HEK293 (cell line): ENCODE results near the gene NAALADL2.

Source experiments
- CTCF ChIA-PET: fragments of 350-600 bp; formaldehyde crosslinking; extraction: SDS; loops from one replicate; lab custom pipeline; 2021; ENCODE audit warnings: antibody characterized with exemption; lab: Yijun Ruan, JAX
- POLR2A ChIA-PET: fragments of 300-600 bp; formaldehyde crosslinking; extraction: SDS; loops from one replicate; lab custom pipeline; 2020; ENCODE audit warnings: antibody characterized with exemption, inconsistent platforms; lab: Yijun Ruan, JAX
- H3K27ac ChIP-seq: fragments of 200-500 bp; sonication (Bioruptor generic); 2 replicates; pipeline ENCODE4 v1.5.1; 2014; ENCODE audit warnings: low read depth, low read length, control low read depth, inconsistent platforms; ENCODE audit errors: extremely low read depth
- H3K36me3 ChIP-seq, 2 experiments: fragments of 200-500 bp in 1 of 2; sonication (Bioruptor generic) in 1 of 2; 1 replicate in 1 of 2; 2 replicates in 1 of 2; pipeline ENCODE4 v1.5.1; 2014 to 2017; ENCODE audit warnings: inconsistent platforms in 2 of 2, low read length in 2 of 2; ENCODE audit not compliant: control insufficient read depth in 2 of 2, insufficient read depth in 1 of 2
- H3K4me1 ChIP-seq: fragments of 200-500 bp; sonication (Bioruptor generic); 2 replicates; pipeline ENCODE4 v1.5.1; 2014; ENCODE audit warnings: mild to moderate bottlenecking, low read length, inconsistent platforms; ENCODE audit not compliant: control insufficient read depth, insufficient read depth
- H3K4me3 ChIP-seq: 2 replicates; pipeline ENCODE4 v1.5.1; 2011; ENCODE audit warnings: low read depth, mild to moderate bottlenecking, control low read depth, low read length, moderate library complexity
- H3K9me3 ChIP-seq: fragments of 200-500 bp; sonication (Bioruptor generic); 2 replicates; pipeline ENCODE4 v1.5.1; 2014; ENCODE audit warnings: low read depth, low read length, inconsistent platforms; ENCODE audit not compliant: control insufficient read depth, insufficient read depth
- HOXD13 ChIP-seq: sonication (generic); formaldehyde crosslinking; IDR thresholded peaks from 2 replicates; pipeline ENCODE4 v1.8.0; 2022; ENCODE audit warnings: missing genetic modification reagents, borderline replicate concordance
- KLF1 ChIP-seq: fragments of 450-650 bp; formaldehyde crosslinking; IDR thresholded peaks from 2 replicates; pipeline ENCODE4 v1.5.1; 2016; ENCODE audit warnings: missing biosample characterization, missing genetic modification characterization
- RBAK ChIP-seq: fragments of 450-650 bp; formaldehyde crosslinking; IDR thresholded peaks from 2 replicates; pipeline ENCODE4 v1.5.1; 2016; ENCODE audit warnings: missing biosample characterization, missing genetic modification characterization
- SP2 ChIP-seq: fragments of 450-650 bp; formaldehyde crosslinking; IDR thresholded peaks from 2 replicates; pipeline ENCODE4 v1.5.1; 2016; ENCODE audit warnings: missing biosample characterization, missing genetic modification characterization
- ZFP69B ChIP-seq: fragments of 450-650 bp; formaldehyde crosslinking; IDR thresholded peaks from 2 replicates; pipeline ENCODE4 v1.5.1; 2016; ENCODE audit warnings: missing biosample characterization, missing genetic modification characterization
- ZNF114 ChIP-seq: fragments of 450-650 bp; formaldehyde crosslinking; IDR thresholded peaks from 2 replicates; pipeline ENCODE4 v1.5.0; 2017; ENCODE audit warnings: missing biosample characterization, missing genetic modification characterization
- ZNF132 ChIP-seq: fragments of 450-650 bp; formaldehyde crosslinking; IDR thresholded peaks from 2 replicates; pipeline ENCODE4 v1.5.1; 2017; ENCODE audit warnings: missing biosample characterization, missing genetic modification characterization, borderline replicate concordance
- ZNF560 ChIP-seq: fragments of 450-650 bp; formaldehyde crosslinking; IDR thresholded peaks from 2 replicates; pipeline ENCODE4 v1.5.1; 2017; ENCODE audit warnings: missing biosample characterization, missing genetic modification characterization, borderline replicate concordance
- ZNF561 ChIP-seq: fragments of 450-650 bp; IDR thresholded peaks from 2 replicates; pipeline ENCODE4 v1.5.1; 2018; ENCODE audit warnings: missing biosample characterization, missing genetic modification characterization, borderline replicate concordance
- ZNF585B ChIP-seq: fragments of 450-650 bp; formaldehyde crosslinking; IDR thresholded peaks from 2 replicates; pipeline ENCODE4 v1.5.1; 2016; ENCODE audit warnings: missing biosample characterization, missing genetic modification characterization
- ZNF596 ChIP-seq: fragments of 450-650 bp; IDR thresholded peaks from 2 replicates; pipeline ENCODE4 v1.5.0; 2018; ENCODE audit warnings: missing biosample characterization, mild to moderate bottlenecking, missing genetic modification characterization, moderate library complexity
- ZNF610 ChIP-seq: fragments of 450-650 bp; formaldehyde crosslinking; IDR thresholded peaks from 2 replicates; pipeline ENCODE4 v1.5.1; 2016; ENCODE audit warnings: missing biosample characterization, missing genetic modification characterization, borderline replicate concordance
- ZNF621 ChIP-seq: fragments of 450-650 bp; formaldehyde crosslinking; IDR thresholded peaks from 2 replicates; pipeline ENCODE4 v1.5.1; 2017; ENCODE audit warnings: missing biosample characterization, missing genetic modification characterization
- ZNF623 ChIP-seq: fragments of 450-650 bp; formaldehyde crosslinking; IDR thresholded peaks from 2 replicates; pipeline ENCODE4 v1.5.1; 2016; ENCODE audit warnings: missing biosample characterization, missing genetic modification characterization
- ZNF624 ChIP-seq: fragments of 450-650 bp; formaldehyde crosslinking; IDR thresholded peaks from 2 replicates; pipeline ENCODE4 v1.5.1; 2017; ENCODE audit warnings: missing biosample characterization, missing genetic modification characterization
- ZNF701 ChIP-seq: fragments of 450-650 bp; formaldehyde crosslinking; IDR thresholded peaks from 2 replicates; pipeline ENCODE4 v1.5.1; 2016; ENCODE audit warnings: missing biosample characterization, missing genetic modification characterization
- ZNF777 ChIP-seq: fragments of 450-650 bp; formaldehyde crosslinking; IDR thresholded peaks from 2 replicates; pipeline ENCODE4 v1.5.1; 2017; ENCODE audit warnings: missing biosample characterization, missing genetic modification characterization, borderline replicate concordance
- ZNF792 ChIP-seq: fragments of 450-650 bp; formaldehyde crosslinking; IDR thresholded peaks from 2 replicates; pipeline ENCODE4 v1.5.1; 2016; ENCODE audit warnings: missing biosample characterization, missing genetic modification characterization
- TF ChIP-seq, protein P1 (sequence below): fragments of 450-650 bp; formaldehyde crosslinking; IDR thresholded peaks from 2 replicates; pipeline ENCODE4 v1.5.1; 2016; ENCODE audit warnings: missing biosample characterization, missing genetic modification characterization
- TF ChIP-seq, protein P2 (sequence below): fragments of 450-650 bp; formaldehyde crosslinking; IDR thresholded peaks from 2 replicates; pipeline ENCODE4 v1.5.1; 2016; ENCODE audit warnings: missing biosample characterization, missing genetic modification characterization
- TF ChIP-seq, protein P3 (sequence below): fragments of 450-650 bp; formaldehyde crosslinking; IDR thresholded peaks from 2 replicates; pipeline ENCODE4 v1.5.1; 2017; ENCODE audit warnings: missing biosample characterization, missing genetic modification characterization
- TF ChIP-seq, protein P4 (sequence below): fragments of 450-650 bp; formaldehyde crosslinking; IDR thresholded peaks from 2 replicates; pipeline ENCODE4 v1.5.1; 2016; ENCODE audit warnings: missing biosample characterization, missing genetic modification characterization
- TF ChIP-seq, protein P5 (sequence below): fragments of 450-650 bp; formaldehyde crosslinking; conservative IDR thresholded peaks from 2 replicates; pipeline ENCODE4 v1.5.1; 2016; ENCODE audit warnings: low read depth, missing biosample characterization, missing genetic modification characterization

Gene NAALADL2

DNA sequence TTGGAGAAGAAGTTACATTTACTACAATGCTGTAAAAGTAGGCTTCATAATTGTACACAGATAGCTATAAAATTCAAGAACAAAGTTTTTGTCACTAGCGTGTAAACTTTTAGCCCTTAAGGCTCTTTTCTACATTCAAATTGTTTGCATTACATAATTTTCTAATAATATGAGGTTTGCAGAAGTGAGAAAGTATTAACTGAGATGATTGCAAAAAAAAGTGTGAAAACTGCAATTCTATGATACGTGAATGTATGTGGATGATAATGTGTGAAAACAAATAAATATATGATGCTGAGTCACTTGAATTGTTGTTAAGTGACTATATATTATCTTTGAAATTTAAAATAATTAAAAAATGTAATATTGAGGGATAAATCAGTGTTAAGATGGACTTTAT, 557.5 kb downstream of the NAALADL2 start:
- Histone ChIP-seq H3K4me1 (no peaks in the 10 kb centered on the region), H3K36me3 (no peaks in the 10 kb centered on the region), H3K4me3 (no peak overlapping the region), H3K27ac (no peak overlapping the region), H3K9me3 (no peaks in the 10 kb centered on the region)
- CTCF ChIA-PET = no interaction called here
- POLR2A ChIA-PET = no interaction called here
- TF ChIP-seq ZNF792 (tag by site-specific recombination) (no peak), ZNF561 (tag by site-specific recombination) (no peak), KLF1 (tag by site-specific recombination) (no peak), ZNF624 (tag by site-specific recombination) (no peak)
- TF ChIP-seq, protein P1, sequence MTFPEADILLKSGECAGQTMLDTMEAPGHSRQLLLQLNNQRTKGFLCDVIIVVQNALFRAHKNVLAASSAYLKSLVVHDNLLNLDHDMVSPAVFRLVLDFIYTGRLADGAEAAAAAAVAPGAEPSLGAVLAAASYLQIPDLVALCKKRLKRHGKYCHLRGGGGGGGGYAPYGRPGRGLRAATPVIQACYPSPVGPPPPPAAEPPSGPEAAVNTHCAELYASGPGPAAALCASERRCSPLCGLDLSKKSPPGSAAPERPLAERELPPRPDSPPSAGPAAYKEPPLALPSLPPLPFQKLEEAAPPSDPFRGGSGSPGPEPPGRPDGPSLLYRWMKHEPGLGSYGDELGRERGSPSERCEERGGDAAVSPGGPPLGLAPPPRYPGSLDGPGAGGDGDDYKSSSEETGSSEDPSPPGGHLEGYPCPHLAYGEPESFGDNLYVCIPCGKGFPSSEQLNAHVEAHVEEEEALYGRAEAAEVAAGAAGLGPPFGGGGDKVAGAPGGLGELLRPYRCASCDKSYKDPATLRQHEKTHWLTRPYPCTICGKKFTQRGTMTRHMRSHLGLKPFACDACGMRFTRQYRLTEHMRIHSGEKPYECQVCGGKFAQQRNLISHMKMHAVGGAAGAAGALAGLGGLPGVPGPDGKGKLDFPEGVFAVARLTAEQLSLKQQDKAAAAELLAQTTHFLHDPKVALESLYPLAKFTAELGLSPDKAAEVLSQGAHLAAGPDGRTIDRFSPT (tag by site-specific recombination) = no peak

DNA sequence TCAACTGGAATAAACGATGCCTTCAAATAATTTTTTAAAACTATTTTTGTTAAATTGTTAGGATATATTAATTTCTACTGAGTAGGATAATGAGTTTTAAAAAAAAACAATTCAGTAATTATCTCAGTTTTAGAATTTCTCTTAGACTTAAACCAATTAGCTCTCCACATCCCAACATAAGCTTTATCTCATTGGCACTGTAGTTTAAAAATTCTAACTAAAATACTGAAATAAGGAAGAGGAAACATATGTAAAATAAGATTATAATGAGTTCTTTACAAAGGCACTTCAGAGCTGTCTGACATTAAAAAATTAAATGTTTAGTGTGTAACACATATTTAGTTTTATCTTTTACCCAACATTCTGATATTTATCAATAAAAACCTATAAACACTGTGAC, 558.3 kb downstream of the NAALADL2 start:
- Histone ChIP-seq H3K4me1 (no peaks in the 10 kb centered on the region), H3K27ac (no peak overlapping the region), H3K36me3 (no peaks in the 10 kb centered on the region), H3K9me3 (no peaks in the 10 kb centered on the region), H3K4me3 (no peak overlapping the region)
- ChIA-PET CTCF (interaction anchor here (0.5 to 0.6 kb wide), 2 partner anchors 102 to 640 kb away, joined by 3 to 4 read pairs; no protein-coding TSS in a partner anchor), POLR2A (no interaction called here)
- TF ChIP-seq ZNF701 (tag by site-specific recombination) (no peak), ZNF792 (tag by site-specific recombination) (no peak), ZNF777 (tag by site-specific recombination) (no peak), ZNF560 (tag by site-specific recombination) (no peak), ZNF610 (no peak), ZNF561 (tag by site-specific recombination) (no peak), ZNF596 (tag by site-specific recombination) (no peak), ZNF585B (no peak), ZNF114 (tag by site-specific recombination) (no peak), ZNF623 (tag by site-specific recombination) (no peak), ZNF132 (no peak), HOXD13 (CRISPR knock-in tag) (no peak), ZFP69B (tag by site-specific recombination) (no peak), ZNF621 (tag by site-specific recombination) (no peak), SP2 (tag by site-specific recombination) (no peak), RBAK (no peak)
- TF ChIP-seq, protein P2, sequence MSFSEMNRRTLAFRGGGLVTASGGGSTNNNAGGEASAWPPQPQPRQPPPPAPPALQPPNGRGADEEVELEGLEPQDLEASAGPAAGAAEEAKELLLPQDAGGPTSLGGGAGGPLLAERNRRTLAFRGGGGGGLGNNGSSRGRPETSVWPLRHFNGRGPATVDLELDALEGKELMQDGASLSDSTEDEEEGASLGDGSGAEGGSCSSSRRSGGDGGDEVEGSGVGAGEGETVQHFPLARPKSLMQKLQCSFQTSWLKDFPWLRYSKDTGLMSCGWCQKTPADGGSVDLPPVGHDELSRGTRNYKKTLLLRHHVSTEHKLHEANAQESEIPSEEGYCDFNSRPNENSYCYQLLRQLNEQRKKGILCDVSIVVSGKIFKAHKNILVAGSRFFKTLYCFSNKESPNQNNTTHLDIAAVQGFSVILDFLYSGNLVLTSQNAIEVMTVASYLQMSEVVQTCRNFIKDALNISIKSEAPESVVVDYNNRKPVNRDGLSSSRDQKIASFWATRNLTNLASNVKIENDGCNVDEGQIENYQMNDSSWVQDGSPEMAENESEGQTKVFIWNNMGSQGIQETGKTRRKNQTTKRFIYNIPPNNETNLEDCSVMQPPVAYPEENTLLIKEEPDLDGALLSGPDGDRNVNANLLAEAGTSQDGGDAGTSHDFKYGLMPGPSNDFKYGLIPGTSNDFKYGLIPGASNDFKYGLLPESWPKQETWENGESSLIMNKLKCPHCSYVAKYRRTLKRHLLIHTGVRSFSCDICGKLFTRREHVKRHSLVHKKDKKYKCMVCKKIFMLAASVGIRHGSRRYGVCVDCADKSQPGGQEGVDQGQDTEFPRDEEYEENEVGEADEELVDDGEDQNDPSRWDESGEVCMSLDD = no peak
- TF ChIP-seq, protein P3, sequence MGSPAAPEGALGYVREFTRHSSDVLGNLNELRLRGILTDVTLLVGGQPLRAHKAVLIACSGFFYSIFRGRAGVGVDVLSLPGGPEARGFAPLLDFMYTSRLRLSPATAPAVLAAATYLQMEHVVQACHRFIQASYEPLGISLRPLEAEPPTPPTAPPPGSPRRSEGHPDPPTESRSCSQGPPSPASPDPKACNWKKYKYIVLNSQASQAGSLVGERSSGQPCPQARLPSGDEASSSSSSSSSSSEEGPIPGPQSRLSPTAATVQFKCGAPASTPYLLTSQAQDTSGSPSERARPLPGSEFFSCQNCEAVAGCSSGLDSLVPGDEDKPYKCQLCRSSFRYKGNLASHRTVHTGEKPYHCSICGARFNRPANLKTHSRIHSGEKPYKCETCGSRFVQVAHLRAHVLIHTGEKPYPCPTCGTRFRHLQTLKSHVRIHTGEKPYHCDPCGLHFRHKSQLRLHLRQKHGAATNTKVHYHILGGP (tag by site-specific recombination) = no peak
- TF ChIP-seq, protein P4, sequence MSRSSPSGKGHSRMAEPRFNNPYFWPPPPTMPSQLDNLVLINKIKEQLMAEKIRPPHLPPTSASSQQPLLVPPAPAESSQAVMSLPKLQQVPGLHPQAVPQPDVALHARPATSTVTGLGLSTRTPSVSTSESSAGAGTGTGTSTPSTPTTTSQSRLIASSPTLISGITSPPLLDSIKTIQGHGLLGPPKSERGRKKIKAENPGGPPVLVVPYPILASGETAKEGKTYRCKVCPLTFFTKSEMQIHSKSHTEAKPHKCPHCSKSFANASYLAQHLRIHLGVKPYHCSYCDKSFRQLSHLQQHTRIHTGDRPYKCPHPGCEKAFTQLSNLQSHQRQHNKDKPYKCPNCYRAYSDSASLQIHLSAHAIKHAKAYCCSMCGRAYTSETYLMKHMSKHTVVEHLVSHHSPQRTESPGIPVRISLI (tag by site-specific recombination) = no peak
- TF ChIP-seq, protein P5, sequence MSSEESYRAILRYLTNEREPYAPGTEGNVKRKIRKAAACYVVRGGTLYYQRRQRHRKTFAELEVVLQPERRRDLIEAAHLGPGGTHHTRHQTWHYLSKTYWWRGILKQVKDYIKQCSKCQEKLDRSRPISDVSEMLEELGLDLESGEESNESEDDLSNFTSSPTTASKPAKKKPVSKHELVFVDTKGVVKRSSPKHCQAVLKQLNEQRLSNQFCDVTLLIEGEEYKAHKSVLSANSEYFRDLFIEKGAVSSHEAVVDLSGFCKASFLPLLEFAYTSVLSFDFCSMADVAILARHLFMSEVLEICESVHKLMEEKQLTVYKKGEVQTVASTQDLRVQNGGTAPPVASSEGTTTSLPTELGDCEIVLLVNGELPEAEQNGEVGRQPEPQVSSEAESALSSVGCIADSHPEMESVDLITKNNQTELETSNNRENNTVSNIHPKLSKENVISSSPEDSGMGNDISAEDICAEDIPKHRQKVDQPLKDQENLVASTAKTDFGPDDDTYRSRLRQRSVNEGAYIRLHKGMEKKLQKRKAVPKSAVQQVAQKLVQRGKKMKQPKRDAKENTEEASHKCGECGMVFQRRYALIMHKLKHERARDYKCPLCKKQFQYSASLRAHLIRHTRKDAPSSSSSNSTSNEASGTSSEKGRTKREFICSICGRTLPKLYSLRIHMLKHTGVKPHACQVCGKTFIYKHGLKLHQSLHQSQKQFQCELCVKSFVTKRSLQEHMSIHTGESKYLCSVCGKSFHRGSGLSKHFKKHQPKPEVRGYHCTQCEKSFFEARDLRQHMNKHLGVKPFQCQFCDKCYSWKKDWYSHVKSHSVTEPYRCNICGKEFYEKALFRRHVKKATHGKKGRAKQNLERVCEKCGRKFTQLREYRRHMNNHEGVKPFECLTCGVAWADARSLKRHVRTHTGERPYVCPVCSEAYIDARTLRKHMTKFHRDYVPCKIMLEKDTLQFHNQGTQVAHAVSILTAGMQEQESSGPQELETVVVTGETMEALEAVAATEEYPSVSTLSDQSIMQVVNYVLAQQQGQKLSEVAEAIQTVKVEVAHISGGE (tag by site-specific recombination) = no peak
